NT2/D1 (cell line): ENCODE results near the gene BRICD5.

Source experiments
- YY1 ChIP-seq: IDR thresholded peaks from 2 replicates; pipeline ENCODE4 v1.6.1; 2011; ENCODE audit not compliant: insufficient read length, insufficient read depth
- ZNF274 ChIP-seq: IDR thresholded peaks from 2 replicates; pipeline ENCODE4 v1.6.1; 2011; ENCODE audit warnings: mild to moderate bottlenecking, low read depth, low read length

- TF ChIP-seq ZNF274 (no peak), YY1 (no peak)
Measured at GRCh38 chr16:2206420-2206779, 4.3 kb downstream of the BRICD5 start.
